Lower leg skin (tissue), 4 donors: ENCODE results near the gene FAM219B. TPM values are rescaled to one million over a fixed set of nuclear protein-coding genes. Genes with fewer than 3 reads are reported as not detected.

ENCODE experiments used
- DNase-seq, 2 donors: peaks; one replicate each; pipeline ENCODE4 v3.0.0-alpha.2; 2019; ENCODE audit warnings: low spot score in 2 of 2
- H3K4me3 ChIP-seq: fragments of 200-600 bp; sonication (generic); 2 replicates; pipeline ENCODE4 v1.5.1; 2017; ENCODE audit warnings: mild to moderate bottlenecking, low read depth; ENCODE audit not compliant: poor library complexity, severe bottlenecking
- POLR2A ChIP-seq, 2 donors: fragments of 450-650 bp; IDR thresholded peaks; one replicate each; pipeline ENCODE4 v1.6.1; 2016 to 2017; ENCODE audit warnings: antibody characterized with exemption in 2 of 2, mild to moderate bottlenecking in 1 of 2, moderate library complexity in 1 of 2
- WGBS, 2 donors: methylation state at CpG; one replicate each; pipeline ENCODE4 v1.1.5; 2018; 5-methylcytosine and 5-hydroxymethylcytosine counted together
- intact Hi-C: fragments of 100-400 bp; cut with DNase I; formaldehyde crosslinking; loops from one replicate; pipeline ENCODE4 v1.15.0; 2023; ENCODE audit warnings: low total_unique reads
- total RNA-seq, 4 donors: library from RNA; depleted of rRNA; stranded (reverse); fragments of >200 nt; gene quantifications; one replicate each; pipeline ENCODE4 v1.1.0, GENCODE V29; 2016
- TF ChIP-seq, protein P1 (sequence below), 3 donors: fragments of 450-650 bp; IDR thresholded peaks; one replicate each; pipeline ENCODE4 v1.5.1; 2016; ENCODE audit warnings: antibody characterized with exemption in 3 of 3, mild to moderate bottlenecking in 3 of 3, moderate library complexity in 2 of 3

FAM219B gene
- total RNA-seq, 4 donors from 2014 or later = 60.3 to 72.6 (median 67.5) TPM

DNA sequence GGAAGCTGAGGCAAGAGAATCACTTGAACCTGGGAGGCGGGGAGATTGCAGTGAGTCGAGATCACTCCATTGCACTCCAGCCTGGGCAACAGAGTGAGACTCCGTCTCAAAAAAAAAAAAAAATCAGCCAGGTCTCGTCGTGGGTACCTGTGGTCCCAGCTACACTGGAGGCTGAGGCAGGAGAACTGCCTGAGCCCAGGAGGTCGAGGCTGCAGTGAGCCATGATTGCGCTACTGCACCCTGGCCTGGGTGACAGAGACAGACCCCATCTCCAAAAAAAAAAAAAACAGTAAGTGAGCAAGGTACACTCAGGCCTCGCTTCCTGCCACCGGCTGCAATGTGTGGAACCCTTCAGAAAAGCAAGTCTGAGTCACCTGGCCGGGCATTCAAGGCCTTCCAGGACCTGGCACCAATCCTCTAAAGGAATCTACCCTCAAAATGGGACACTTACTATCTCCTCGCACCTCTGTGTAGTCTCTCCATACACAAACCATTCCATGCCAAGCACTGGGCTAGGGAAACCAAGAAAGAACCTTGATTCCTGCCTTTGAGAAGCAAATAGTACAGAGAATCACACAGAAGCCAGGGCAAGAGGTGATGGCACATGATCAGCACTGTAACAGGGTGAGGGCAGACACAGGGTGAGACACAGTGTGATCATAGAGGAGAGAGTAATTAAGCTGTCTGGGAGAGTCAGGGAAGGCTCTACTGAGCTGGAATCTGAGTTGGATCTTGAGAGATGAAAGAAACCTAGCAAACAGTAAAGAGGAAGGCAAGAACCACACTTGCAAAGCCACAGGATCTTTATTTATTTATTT, 43.2 kb downstream of the FAM219B start:
- TF ChIP-seq POLR2A (IDR thresholded peaks at IDR 0.05) = no peak
- TF ChIP-seq, protein P1, sequence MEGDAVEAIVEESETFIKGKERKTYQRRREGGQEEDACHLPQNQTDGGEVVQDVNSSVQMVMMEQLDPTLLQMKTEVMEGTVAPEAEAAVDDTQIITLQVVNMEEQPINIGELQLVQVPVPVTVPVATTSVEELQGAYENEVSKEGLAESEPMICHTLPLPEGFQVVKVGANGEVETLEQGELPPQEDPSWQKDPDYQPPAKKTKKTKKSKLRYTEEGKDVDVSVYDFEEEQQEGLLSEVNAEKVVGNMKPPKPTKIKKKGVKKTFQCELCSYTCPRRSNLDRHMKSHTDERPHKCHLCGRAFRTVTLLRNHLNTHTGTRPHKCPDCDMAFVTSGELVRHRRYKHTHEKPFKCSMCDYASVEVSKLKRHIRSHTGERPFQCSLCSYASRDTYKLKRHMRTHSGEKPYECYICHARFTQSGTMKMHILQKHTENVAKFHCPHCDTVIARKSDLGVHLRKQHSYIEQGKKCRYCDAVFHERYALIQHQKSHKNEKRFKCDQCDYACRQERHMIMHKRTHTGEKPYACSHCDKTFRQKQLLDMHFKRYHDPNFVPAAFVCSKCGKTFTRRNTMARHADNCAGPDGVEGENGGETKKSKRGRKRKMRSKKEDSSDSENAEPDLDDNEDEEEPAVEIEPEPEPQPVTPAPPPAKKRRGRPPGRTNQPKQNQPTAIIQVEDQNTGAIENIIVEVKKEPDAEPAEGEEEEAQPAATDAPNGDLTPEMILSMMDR (IDR thresholded peaks at IDR 0.05) = no peak
- no peak overlapping the region for H3K4me3 ChIP-seq
- 73 to 77% methylated on average over 11 of the region's 11 CpGs for WGBS, 2 donors
- DNase-seq = no peak
- intact Hi-C loops = no loop called here

DNA sequence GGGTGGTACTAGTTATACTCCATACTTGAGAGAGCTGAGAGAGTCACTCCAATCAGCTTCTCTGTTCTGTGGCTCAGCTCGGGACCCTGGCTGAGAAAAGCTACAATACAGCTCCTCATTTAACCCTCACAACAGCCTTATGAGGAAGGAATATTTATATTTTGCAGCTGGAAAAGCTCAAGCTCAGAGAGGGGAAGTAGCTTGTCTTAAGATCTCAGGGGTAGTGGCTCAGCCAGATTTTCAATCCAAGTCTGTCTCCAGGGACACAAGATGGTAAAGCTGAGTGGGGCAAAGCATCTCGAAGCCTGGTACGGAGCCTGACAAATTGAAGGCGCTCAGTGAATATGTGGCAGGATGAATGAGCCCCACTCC, 48.3 kb downstream of the FAM219B start:
- intact Hi-C loops = no loop called here
- 77 to 79% methylated on average over 4 of the region's 4 CpGs for WGBS, 2 donors
- TF ChIP-seq, protein P1 (IDR thresholded peaks at IDR 0.05) = no peak
- no peak for TF ChIP-seq POLR2A (IDR thresholded peaks at IDR 0.05)
- no peak overlapping the region for H3K4me3 ChIP-seq
- no peak for DNase-seq

DNA sequence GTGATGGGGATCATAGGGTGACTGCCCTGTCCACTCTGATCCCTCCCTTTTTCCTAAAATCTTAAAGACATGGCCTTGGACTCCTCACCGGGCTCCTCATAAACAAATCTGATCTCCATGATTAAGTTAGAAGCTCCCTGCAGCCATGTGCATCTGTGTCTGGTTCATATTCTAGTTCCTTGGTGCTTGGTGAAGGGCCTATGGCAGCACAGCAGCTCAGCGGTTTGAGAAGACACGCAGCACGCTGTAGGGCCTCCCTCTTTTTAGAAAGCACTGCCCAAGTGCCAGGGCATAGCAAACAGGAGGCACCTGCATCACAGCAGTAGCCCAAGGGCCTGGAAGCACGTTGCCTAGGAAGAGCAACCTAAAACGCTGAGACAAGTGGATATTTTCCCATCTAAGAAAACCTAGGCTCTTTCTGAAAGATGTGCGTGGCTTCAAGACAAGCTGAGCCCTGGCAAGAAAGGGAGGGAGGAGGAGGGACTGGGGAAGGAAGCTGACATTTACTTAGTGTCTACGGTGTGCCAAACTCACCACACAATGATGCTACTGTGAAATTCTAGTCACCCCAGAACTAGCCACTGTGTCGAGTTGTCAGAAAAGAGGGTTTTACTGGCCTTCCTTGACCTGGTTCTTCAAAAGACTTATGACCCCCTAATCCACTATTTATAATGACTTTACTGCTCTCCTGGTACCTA, 48.8 kb downstream of the FAM219B start:
- DNase-seq = no peak
- 35 to 53% methylated on average over 9 of the region's 9 CpGs for WGBS, 2 donors
- no peak overlapping the region for H3K4me3 ChIP-seq
- no peak for TF ChIP-seq POLR2A (IDR thresholded peaks at IDR 0.05)
- TF ChIP-seq, protein P1 (IDR thresholded peaks at IDR 0.05) = no peak
- intact Hi-C loops = no loop called here

DNA sequence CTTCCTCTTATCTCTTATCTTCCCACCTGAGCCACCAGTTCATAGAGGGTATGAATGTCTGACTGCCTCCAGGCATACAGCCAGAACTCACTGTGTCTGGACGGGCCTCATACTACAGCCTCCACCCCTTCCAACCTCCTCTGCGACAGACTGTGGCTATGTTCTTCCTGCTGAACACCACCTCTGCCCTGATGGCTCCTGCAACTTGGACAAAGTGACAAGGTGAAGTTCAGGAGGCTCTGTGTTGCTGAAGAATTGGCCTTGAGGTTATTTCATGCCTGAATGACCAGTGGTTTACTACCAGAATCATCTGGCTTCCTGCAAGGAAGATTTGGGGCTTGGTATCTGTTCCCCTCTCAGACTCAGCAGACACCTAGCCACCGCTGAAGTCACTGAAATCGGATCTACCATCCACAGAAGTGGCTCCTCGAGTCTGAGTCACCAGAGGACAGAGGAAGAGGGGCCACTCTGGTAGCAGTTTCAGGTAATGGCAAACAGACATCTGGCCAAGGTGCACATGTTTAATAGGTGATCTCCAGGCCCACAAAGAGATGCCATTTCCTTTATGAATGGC, 49.5 kb downstream of the FAM219B start:
- 52 to 62% methylated on average over 5 of the region's 5 CpGs for WGBS, 2 donors
- intact Hi-C loops = no loop called here
- no peak for TF ChIP-seq POLR2A (IDR thresholded peaks at IDR 0.05)
- TF ChIP-seq, protein P1 (IDR thresholded peaks at IDR 0.05) = no peak
- H3K4me3 ChIP-seq = no peak overlapping the region
- DNase-seq = no peak

DNA sequence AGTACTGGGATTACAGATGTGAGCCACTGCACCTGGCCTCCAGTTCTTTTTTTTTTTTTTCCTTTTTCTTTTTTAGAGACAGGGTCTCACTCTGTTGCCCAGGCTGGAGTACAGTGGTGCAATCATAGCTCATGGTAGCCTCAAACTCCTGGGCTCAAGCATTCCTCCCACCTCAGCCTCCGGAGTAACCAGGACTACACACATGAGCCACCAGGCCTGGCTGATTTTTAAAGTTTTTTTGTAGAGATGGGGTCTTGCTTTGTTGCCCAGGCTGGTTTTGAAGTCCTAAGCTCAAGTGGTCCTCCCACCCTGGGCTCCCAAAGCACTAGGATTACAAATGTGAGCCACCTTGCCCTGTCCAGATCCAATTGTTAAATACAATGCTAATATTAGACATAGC, 50.1 kb downstream of the FAM219B start:
- no peak overlapping the region for H3K4me3 ChIP-seq
- TF ChIP-seq POLR2A (IDR thresholded peaks at IDR 0.05) = no peak
- TF ChIP-seq, protein P1 (IDR thresholded peaks at IDR 0.05) = no peak
- DNase-seq = no peak
- intact Hi-C loops = no loop called here
- WGBS, 2 donors = 100% methylated on average over 1 of the region's 1 CpG
